ENCODE measurements around the gene SRGAP2C.
"Not testable (repeated sequence)": the region's sequence is repeated elsewhere in the genome, so short reads cannot be mapped to it uniquely, and the experiment has no call there.

SRGAP2C gene

GRCh38 chr1:121230636-121231035 is 45.9 kb downstream of the SRGAP2C start:
- not testable (repeated sequence) for DNase-seq

GRCh38 chr1:121232445-121233125 is 47.8 kb downstream of the SRGAP2C start:
- DNase-seq: not testable (repeated sequence)

GRCh38 chr1:121234090-121234759 is 49.5 kb downstream of the SRGAP2C start:
- DNase-seq: not testable (repeated sequence)

GRCh38 chr1:121238384-121238783 is 53.6 kb downstream of the SRGAP2C start:
- not testable (repeated sequence) for DNase-seq

GRCh38 chr1:121243913-121244312 is 59.1 kb downstream of the SRGAP2C start:
- not testable (repeated sequence) for DNase-seq

GRCh38 chr1:121246399-121246798 is 61.6 kb downstream of the SRGAP2C start:
- not testable (repeated sequence) for DNase-seq

GRCh38 chr1:121252656-121253055 is 67.9 kb downstream of the SRGAP2C start:
- not testable (repeated sequence) for DNase-seq

GRCh38 chr1:121254618-121255017 is 69.8 kb downstream of the SRGAP2C start:
- DNase-seq: not testable (repeated sequence)

- DNase-seq: not testable (repeated sequence)
Observed at GRCh38 chr1:121257632-121258031, 72.9 kb downstream of the SRGAP2C start.

- not testable (repeated sequence) for DNase-seq
Observed at GRCh38 chr1:121258134-121258533, 73.4 kb downstream of the SRGAP2C start.

GRCh38 chr1:121260205-121260604 is 75.4 kb downstream of the SRGAP2C start:
- peak; percentile 0 for DNase-seq

GRCh38 chr1:121262163-121262562 is 77.4 kb downstream of the SRGAP2C start:
- not testable (repeated sequence) for DNase-seq

- peak; percentile 44 for DNase-seq
Observed at GRCh38 chr1:121263789-121264244, 79.0 kb downstream of the SRGAP2C start.

- not testable (repeated sequence) for DNase-seq
Observed at GRCh38 chr1:121267072-121267471, 82.3 kb downstream of the SRGAP2C start.

- not testable (repeated sequence) for DNase-seq
Observed at GRCh38 chr1:121269309-121269708, 84.5 kb downstream of the SRGAP2C start.

GRCh38 chr1:121269973-121270372 is 85.2 kb downstream of the SRGAP2C start:
- not testable (repeated sequence) for DNase-seq

- not testable (repeated sequence) for DNase-seq
Observed at GRCh38 chr1:121271143-121271715, 86.5 kb downstream of the SRGAP2C start.

- DNase-seq: peak; percentile 6
Observed at GRCh38 chr1:121275435-121275834, 90.7 kb downstream of the SRGAP2C start.

- DNase-seq: not testable (repeated sequence)
Observed at GRCh38 chr1:121278202-121278601, 93.4 kb downstream of the SRGAP2C start.

- DNase-seq: peak; percentile 52
Observed at GRCh38 chr1:121278777-121279547, 94.2 kb downstream of the SRGAP2C start.

GRCh38 chr1:121279548-121279898 is 94.7 kb downstream of the SRGAP2C start:
- DNase-seq: not testable (repeated sequence)

- not testable (repeated sequence) for DNase-seq
Observed at GRCh38 chr1:121280699-121281317, 96.0 kb downstream of the SRGAP2C start.
